Activated CD4-positive, alpha-beta T cell treated with anti-CD3 and anti-CD28 coated beads, Interleukin-2, amount 50 U/mL, for 4 hours (primary cell): ENCODE data around the gene S100A5.
"Not testable (repeated sequence)": the region's sequence is repeated elsewhere in the genome, so short reads cannot be mapped to it uniquely, and the experiment has no call there.

Source experiments
- DNase-seq, 2 experiments: peaks; one replicate each; pipeline ENCODE4 v3.0.0-alpha.2; 2020

The S100A5 gene

DNA sequence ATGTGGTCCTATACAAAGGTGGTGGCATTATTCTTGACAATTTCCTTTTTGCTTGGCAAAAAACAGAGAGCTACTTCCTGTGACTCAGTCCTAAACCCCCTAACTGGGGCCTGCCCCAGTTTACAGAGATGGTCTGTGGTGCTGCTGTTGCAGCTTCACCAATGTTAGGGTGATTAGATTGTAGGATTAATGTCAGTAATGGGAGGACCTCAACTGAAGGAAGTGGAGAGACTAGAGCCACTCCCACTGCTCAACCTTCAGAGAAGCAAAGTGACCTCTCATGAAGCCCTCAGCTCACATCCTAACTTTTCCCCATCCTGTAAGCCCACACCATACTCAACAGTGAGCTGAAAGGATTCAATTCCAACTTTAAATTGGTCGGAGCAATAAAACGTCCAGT lies 8.6 kb downstream of the S100A5 start:
- DNase-seq: peak; percentile 25 to 26

DNA sequence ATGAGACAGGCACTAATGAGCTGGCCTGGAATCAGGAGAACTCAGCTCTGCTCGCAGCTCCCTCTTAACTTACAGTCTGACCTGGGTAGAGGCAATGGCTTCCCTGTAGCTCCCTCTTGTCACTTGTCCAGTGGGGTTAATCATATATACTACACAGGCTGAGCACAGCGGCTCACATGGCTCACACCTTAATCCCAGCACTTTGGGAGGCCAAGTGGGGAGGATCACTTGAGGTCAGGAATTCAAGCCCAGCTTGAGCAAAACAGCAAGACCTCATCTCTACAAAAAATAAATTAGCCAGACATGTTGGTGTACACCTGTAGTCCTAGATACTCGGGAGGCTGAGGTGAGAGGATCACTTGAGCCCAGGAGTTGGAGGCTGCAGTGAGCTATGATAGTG lies 9.1 kb downstream of the S100A5 start:
- DNase-seq: no peak

DNA sequence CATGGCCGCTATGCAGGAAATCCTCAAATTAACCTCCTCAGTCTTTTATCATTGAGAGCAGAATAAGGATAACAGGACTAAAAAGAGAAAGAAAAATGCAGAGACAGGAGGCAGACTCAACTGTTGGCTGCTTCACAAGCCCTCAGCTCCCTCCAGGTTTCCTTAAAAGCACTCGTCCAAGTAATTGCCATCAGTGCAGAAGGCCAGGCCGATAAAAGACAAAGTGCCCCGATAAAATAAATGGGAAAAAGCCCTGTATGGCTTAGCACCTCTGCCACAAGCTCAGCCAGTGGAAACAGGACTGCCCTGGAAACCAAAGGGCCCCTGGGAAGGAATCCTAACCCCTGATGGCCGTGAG lies 13.1 kb downstream of the S100A5 start:
- DNase-seq: no peak

DNA sequence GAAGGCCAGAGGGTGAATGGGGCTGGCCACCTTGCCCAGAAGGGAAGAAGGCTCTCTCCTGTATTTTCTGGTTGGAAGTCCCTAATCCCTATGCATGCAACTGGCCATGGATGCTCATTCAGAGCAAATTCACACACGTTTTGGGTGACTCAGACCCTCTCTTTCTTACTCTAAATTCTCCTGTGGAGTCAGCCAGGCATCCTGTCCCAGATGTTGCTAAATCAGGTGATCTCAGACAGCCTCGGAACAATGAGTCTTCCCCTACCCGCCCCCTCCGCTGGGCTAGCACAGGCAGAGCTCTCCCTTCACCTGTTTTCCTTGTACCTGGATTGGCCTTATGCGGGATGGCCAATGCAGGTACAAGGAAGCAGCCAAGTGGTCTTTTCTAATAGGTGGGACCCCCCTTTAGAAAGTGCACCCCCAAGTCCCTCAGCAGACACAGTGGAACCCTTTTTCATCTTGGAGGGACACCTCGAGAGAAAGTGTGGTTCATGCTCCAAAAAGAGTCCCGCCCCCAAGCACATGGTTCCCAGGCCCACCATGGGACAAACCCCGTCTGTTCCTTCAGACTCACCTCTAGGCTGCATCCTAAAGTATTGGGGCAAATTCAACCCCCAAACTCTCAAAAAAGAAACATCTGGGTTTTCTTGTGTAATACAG lies 13.6 kb downstream of the S100A5 start:
- no peak for DNase-seq

DNA sequence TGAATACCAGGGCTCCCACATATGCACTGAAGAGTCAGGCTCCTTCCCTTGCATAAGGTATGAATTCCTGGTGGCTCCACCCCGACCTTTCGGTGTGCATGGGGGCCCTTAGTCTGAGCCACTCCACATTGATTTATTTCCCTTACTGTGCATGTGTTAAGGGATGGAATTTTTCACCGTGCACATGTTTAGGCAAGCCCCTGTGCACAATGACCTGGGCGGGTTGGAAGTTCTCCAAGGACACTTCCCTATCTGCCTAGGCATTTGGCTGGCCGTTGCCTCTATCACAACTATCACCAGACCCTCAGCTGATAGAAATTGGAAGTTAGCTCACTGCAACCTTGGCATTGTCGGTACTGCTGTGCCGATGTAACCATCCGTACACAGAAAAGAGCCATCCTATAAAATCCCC lies 14.6 kb downstream of the S100A5 start:
- DNase-seq: no peak

DNA sequence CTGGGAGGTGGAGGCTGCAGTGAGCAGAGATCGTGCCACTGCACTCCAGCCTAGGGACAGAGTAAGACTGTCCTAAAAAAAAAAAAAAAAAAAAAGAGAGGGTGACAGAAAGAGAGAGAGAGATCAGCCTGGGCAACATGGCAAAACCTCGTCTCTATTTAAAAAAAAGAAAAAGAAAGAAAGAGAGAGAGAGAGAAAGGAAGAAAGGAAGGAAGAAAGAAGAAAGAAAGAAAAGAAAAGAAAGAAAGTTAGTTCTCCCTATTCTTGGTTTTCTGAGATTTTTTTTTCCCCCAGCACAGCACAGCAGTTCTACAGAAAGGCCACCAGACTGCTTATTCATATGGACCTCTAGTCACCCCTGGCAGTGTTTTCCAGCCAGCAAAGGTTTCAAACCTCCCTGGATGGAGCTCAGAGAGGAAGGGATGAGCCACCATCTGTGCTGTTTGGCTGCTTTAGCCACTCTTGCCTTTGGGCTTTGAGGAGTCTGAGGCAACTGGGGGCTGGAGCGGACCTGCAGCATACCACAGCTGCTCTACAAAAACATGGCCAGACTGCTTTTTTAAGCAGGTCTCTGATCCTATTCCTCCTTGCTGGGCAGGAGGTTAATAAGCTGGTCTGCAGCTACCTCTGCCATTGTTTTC lies 15.5 kb downstream of the S100A5 start:
- DNase-seq: no peak

DNA sequence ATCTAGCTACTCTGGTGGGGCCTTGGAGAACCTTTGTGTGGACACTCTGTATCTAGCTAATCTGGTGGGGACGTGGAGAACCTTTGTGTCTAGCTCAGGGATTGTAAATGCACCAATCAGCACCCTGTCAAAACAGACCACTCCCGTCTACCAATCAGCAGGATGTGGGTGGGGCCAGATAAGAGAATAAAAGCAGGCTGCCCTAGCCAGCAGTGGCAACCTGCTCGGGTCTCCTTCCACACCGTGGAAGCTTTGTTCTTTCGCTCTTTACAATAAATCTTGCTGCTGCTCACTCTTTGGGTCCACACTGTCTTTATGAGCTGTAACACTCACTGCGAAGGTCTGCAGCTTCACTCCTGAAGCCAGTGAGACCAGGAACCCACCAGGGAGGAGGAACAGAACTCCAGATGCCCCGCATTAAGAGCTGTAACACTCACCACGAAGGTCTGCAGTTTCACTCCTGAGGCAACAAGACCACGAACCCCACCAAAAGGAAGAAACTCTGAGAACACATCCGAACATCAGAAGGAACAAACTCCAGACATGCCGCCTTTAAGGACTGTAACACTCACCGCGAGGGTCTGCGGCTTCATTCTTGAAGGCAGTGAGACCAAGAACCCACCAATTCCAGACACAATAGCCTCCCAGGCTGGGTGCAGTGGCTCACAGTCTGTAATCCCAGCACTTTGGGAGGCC lies 18.2 kb downstream of the S100A5 start:
- DNase-seq: not testable (repeated sequence)

DNA sequence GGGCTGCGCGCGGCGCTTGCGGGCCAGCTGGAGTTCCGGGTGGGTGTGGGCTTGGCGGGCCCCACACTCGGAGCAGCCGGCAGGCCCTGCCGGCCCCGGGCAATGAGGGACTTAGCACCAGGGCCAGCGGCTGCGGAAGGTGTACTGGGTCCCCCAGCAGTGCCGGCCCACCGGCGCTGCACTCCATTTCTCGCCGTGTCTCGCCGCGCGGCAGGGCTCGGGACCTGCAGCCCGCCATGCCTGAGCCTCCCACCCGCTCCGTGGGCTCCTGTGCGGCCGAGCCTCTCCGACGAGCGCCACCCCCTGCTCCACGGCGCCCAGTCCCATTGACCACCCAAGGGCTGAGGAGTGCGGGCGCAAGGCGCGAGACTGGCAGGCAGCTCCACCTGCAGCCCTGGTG lies 18.9 kb downstream of the S100A5 start:
- DNase-seq: not testable (repeated sequence)

DNA sequence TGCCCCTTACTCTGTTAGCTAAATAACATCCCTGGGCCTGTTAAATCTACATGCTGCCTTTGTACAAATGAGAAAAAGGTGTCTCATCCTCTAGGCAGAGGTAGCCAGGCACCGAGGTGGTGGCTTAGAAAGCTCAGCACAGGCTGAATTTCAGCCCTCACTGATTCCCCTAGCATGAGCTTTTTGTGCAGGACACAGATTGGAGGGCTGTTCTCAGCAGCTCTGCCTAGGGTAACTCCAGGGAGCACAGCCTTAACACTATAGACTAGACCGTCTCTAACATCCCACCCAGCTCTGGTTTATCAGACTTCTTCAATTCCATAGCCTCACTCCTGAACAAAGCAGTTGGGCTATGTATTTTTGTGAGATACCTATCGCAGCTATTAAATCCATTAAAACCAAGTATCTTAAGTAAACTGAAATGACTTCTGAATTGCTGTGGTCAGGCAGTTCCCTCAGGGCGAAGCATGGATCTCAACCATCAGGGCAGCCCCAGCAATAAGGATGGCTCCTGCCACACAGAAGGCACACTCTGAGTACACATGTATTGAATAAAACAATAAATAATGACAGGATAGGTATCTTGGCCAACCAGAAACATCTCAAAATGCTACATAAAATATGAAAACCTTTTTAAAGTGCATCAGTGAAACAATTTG lies 19.8 kb downstream of the S100A5 start:
- DNase-seq: no peak

DNA sequence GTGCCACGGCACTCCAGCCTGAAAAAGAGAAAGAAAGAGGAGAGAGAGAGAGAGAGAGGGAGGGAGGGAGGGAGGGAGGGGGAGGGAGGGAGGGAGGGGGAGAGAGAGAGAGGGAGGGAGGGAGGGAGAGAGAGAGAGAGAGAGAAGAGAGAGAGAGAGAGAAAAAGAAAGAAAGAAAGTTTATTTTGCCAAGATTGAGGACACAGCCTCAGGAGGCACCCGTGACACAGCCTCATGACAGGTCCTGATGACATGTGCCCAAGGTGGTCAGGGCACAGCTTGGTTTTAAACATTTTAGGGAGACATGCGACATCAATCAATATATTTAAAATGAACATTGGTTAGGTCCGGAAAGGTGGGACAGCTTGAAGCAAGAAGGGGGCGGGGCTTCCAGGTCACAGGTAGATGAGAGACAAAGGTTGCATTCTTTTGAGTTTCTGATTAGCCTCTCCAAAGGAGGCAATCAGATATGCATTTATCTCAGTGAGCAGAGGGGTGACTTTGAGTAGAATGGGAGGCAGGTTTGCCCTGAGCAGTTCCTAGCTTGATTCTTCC lies 20.5 kb downstream of the S100A5 start:
- not testable (repeated sequence) for DNase-seq

DNA sequence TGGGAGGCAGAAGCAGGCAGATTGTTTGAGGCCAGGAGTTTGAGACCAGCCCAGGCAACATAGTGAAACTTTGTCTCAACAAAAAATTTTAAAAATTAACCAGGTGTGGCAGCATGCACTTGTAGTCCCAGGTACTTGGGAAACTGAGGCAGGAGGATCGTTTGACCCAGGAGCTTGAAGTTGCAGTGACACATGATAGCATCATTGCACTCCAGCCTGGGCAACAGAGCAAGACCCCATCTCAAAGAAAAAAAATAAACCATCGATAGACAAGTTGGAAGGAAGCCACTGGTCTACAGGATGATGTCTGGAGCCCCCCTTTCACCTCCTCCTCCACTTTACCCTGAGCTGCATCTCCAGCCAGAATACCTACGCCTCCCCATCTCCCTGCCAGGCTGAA lies 21.5 kb downstream of the S100A5 start:
- no peak for DNase-seq

DNA sequence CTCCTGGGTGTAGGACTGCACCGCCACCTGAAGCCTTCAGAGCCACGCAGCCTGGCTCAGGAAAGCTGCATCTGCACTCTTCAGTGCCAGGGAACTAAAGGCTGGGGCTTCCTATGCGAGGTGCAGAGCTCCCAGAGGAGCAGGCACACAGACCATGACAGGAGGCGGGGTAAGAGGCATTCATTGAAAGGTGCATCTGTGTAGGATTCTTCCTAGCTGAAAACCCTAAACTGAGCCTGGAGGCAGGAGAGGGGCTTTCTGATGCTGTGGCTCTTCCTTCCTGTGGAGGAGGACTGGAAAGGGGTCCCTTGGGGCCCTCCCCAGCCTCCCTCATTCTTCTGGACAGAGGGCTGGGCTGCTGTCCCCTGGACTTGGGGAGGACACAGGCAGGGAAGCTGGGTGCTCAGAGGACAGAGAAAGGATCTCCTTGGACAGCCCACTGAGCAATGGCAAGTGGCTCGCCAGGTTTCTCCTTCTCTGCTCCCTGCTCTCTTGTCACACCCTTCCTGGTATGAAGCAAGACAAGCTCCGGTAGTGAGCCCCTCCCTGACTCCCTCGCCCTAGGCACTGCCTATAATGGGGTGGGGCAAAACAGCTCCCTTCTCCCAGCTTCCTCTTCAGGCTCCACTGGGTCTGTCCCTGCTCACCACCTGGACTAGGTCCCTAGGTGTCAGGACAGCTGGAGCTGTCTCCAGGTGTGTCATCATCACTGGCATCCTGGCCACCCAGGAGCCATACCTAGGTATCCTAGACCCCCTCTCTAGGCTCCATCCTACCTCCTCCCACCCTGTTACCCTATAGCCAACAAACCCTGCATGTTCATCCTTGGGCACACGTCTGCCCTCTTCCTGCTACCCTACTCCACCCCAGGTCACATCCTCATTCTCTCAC lies 25.0 kb downstream of the S100A5 start:
- DNase-seq: no peak

DNA sequence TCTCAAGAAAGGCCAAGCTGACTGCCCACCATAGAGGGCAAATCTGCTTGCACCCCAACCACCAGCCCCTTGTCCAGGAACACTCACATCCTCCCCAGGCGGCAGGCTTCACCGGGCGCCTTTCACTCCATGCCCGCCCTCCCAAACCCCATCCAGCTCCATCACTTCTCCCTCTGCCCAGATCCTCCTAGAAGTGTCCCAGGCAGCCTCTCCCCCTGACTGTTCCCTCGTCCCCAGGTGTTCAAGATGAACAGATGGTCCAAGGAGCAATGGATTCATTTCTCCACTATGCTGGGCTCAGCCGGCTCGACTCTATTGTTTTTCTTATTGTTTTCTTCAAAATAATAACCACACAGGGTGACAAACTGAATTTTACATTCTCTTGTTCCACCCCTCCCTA lies 27.1 kb downstream of the S100A5 start:
- DNase-seq: no peak

DNA sequence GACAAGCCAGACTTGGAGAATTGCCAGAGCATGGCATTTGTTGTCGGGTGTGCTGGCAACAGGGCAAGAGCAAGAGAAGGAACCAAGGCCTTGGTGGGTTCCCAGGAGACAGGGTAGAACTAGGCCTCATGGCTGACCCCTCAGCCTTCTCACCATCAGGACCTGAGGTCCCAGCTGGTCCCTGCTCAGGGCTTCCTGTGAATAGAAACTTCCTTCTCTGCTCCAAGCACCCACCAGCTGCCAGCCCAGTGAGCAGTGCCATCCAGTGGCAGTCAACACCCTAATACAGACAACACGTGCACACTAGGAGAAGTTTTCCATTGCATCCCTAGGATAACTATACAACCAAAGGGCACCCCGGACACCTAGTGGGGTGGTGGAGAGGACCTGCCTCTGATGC lies 27.7 kb downstream of the S100A5 start:
- no peak for DNase-seq

DNA sequence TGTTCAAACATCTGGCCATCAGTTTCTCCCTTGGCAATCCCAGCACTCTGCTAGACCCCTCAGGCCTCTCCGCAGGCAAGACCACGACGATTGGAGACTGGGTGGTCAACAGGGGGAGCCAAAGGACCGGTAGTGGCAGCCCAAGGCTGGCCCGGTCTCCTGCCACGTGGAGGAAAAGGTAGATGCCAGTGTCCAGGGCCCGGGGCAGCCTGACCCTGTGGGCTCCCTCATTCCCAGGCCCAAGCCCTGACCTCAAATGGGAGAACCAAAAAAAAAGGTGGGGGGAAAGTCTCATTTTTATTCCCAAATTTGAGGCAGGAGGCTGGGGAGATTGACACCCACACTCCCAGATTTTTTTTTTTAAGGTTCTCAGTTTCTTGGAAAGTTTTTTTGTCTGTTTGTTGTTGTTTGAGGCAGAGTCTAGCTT lies 29.7 kb downstream of the S100A5 start:
- DNase-seq: peak; percentile 76

DNA sequence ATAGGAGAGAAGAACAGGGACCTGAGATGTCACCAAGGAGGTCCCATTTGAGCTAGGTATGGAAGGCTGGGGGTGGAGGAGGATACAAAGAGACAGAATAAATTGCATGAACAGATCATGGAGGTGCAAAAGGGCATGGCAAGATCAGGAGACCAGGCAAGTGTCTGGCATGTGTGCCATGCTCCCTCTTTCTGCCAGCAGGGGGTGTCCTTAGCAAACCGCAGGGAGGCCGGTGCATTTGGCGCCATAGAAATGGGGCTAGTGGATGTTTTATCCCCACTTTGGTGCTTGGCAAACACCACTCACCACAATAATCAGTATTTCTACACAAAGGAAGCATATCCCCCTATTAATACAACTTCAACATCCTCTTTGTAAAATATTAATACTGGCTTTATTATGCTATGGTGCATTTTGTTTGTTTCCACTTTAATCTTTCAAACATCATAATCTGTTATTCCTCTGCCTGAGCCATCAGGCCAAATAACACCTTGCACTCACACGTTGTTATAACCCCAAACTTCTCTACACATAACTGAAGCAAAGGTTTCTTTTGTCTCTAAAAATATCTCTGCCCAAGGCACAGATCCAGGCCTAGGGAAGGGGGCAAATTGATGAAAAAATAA lies 30.9 kb downstream of the S100A5 start:
- peak; percentile 59 for DNase-seq

DNA sequence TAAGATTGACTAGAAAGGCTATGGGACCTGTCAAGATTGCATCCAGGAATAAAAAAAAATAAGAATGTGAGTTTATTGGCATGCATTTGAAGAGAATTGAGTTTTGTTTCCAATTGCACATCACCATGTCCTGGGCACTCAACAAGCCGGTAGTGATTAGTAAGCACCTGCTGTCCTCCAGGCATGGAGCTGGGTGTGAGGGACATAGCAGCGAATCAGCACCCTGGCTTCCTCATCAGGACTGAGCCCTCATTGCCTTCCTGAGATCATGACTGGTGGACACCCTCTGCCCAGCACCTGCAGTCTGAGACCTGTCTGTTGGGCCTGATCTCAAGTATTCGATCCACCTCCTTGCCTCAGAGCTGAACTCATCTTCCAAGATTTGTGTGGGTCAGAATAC lies 31.7 kb downstream of the S100A5 start:
- no peak for DNase-seq

DNA sequence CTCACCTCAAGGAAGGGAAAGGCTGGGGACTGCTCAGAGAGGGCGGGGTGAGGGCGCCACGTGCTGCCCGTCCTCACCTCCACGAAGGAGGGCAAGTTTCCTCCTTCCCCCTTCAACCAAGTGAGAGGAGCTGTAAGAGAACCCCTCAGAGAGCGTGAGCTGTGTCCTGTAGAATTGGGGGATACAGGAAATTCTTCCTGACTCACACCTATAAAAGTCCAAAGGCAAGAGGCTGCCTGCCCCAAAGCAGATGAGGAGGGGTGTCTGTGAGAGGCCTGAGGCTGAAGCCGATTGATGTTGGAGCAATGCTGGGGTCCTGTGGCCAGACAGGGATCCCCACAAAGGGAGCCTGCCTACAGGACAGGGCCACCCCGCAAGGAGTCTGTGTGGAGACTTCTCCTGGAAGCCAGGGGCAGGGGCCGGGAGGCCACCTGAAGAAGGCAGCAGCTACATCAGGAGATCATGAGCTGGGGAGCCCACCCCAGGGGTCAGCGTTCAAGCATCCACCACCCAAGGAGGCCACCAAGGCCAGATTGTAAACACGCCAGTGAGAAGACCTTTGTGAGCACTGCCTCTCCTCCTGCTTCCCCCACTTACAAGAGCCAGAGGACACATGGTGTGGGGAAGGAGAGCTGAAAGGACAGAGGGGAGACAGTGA lies 32.7 kb downstream of the S100A5 start:
- no peak for DNase-seq

DNA sequence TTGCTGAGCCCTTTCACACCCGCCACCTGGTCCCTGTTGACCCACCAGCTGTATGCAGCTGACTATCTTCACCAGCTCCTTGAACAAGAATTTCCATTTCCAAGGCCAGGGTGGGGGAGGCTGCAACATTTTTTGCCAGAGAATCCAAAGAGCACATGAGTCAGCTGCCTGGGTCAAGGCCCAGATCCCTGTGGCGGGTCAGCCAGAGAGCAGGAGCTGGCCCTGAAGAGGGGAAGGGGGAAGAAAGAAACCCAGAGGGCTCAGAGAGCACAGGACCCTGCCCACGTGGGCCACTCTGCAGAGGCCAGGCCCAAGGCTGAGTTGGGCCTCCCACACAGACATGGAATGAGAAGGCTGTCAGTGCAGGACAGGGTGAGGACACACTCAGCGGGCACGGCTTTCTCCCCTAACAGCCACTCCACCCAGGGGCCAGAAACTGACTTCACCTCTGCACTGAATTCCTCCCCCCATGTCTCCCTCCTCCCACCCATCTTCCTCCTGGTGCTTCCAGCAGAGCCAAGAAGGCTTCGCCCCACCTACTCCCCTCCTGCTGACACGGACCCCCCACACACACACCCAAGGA lies 33.8 kb downstream of the S100A5 start:
- DNase-seq: no peak

DNA sequence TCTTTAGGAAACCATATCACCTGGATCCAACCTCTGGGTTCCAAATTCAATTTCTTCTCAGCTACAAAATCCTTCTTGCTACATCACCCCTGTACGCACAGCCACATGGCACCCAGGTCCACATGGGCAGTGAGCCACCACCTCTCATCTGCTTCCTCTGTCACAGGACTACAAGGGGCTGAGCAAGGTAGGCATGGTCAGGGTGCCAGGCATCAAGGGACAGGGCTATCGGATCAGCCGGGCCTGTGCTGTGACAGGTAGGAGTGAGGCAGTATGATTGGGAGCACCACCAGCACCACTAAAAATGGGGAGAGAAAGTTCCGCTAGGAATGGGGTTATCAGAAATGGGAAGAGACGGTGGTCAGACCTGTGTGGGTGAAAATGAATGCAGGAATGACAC lies 34.3 kb downstream of the S100A5 start:
- no peak for DNase-seq

DNA sequence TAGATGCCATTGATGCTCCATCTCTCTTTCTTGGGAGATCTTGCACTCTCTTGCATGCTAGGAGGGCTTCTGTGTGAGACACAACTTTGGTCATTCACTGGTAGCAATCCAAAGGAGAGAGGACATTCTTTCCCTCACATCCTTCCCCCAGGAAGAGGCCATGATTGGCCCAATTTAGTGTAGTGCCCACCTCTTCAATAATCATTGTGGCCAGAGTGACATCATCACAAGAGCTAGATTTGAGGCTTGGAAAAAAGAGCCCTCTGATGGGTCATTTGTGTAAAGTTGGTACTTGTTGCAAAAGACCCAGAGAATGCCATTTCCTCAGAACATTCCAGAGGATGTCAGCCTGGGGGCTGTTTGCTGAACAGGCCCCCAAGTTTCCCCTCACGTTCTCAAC lies 35.2 kb downstream of the S100A5 start:
- no peak for DNase-seq
